Astrocyte (in vitro differentiated cells and primary cell): ENCODE data around the gene FAM3A. TPM values are rescaled to one million over a fixed set of nuclear protein-coding genes. Genes with fewer than 3 reads are reported as not detected.

ENCODE experiments used
- DNase-seq: peaks from one replicate; pipeline ENCODE4 v3.0.0-alpha.2; 2010; ENCODE audit warnings: low read depth
- FAIRE-seq: peaks from 2 replicates; lab custom pipeline; 2011; peaks lifted over from hg19 to GRCh38; lab: Jason Lieb, UNC
- H2AFZ ChIP-seq: 2 replicates; pipeline ENCODE4 v1.6.0; 2012; ENCODE audit warnings: low read depth, low read length, inconsistent platforms
- H3K27ac ChIP-seq: 2 replicates; pipeline ENCODE4 v1.5.1; 2011; ENCODE audit warnings: low read depth, low read length, inconsistent platforms
- H3K27me3 ChIP-seq: 2 replicates; pipeline ENCODE4 v1.6.0; 2011; ENCODE audit warnings: low read length, inconsistent platforms; ENCODE audit not compliant: insufficient read depth
- H3K36me3 ChIP-seq: 2 replicates; pipeline ENCODE4 v1.5.1; 2011; ENCODE audit warnings: low read length, inconsistent platforms; ENCODE audit not compliant: insufficient read depth
- H3K4me1 ChIP-seq: 2 replicates; pipeline ENCODE4 v1.5.1; 2011; ENCODE audit warnings: low read length, inconsistent platforms; ENCODE audit not compliant: insufficient read depth
- H3K4me2 ChIP-seq: 2 replicates; pipeline ENCODE4 v1.6.0; 2012; ENCODE audit warnings: low read length, inconsistent platforms
- H3K4me3 ChIP-seq: 2 replicates; pipeline ENCODE4 v1.5.1; 2011; ENCODE audit warnings: low read depth, mild to moderate bottlenecking, low read length, inconsistent platforms; ENCODE audit not compliant: insufficient read depth
- H3K79me2 ChIP-seq: 2 replicates; pipeline ENCODE4 v1.6.0; 2012; ENCODE audit warnings: mild to moderate bottlenecking, low read length, inconsistent platforms; ENCODE audit not compliant: insufficient read depth
- H3K9ac ChIP-seq: 2 replicates; pipeline ENCODE4 v1.6.0; 2012; ENCODE audit warnings: mild to moderate bottlenecking, low read length, inconsistent platforms
- H3K9me3 ChIP-seq: 2 replicates; pipeline ENCODE4 v1.5.1; 2012; ENCODE audit warnings: low read depth, mild to moderate bottlenecking, low read length, inconsistent platforms; ENCODE audit not compliant: insufficient read depth
- H4K20me1 ChIP-seq: 2 replicates; pipeline ENCODE4 v1.6.0; 2012; ENCODE audit warnings: low read length, inconsistent platforms; ENCODE audit not compliant: insufficient read depth
- H3K27ac Mint-ChIP-seq: one replicate; pipeline ENCODE4 v1.8.0; 2021; ENCODE audit warnings: mild to moderate bottlenecking, mixed read lengths; ENCODE audit not compliant: unreplicated experiment
- H3K27me3 Mint-ChIP-seq: one replicate; pipeline ENCODE4 v1.8.0; 2021; ENCODE audit warnings: low read depth, mixed read lengths; ENCODE audit not compliant: unreplicated experiment
- H3K36me3 Mint-ChIP-seq: one replicate; pipeline ENCODE4 v1.8.0; 2021; ENCODE audit warnings: low read depth, mixed read lengths; ENCODE audit not compliant: unreplicated experiment
- H3K4me1 Mint-ChIP-seq: one replicate; pipeline ENCODE4 v1.8.0; 2021; ENCODE audit warnings: low read depth, mixed read lengths; ENCODE audit not compliant: unreplicated experiment
- H3K4me3 Mint-ChIP-seq: one replicate; pipeline ENCODE4 v1.8.0; 2021; ENCODE audit warnings: mild to moderate bottlenecking, moderate library complexity, mixed read lengths; ENCODE audit not compliant: unreplicated experiment
- H3K9me3 Mint-ChIP-seq: one replicate; pipeline ENCODE4 v1.8.0; 2021; ENCODE audit warnings: mild to moderate bottlenecking, mixed read lengths; ENCODE audit not compliant: unreplicated experiment
- CTCF ChIP-seq: IDR thresholded peaks from 2 replicates; pipeline ENCODE4 v1.5.1; 2011; ENCODE audit warnings: low read depth, mild to moderate bottlenecking, inconsistent platforms, low read length, moderate library complexity; ENCODE audit not compliant: insufficient read depth
- EZH2 ChIP-seq: IDR thresholded peaks from 2 replicates; pipeline ENCODE4 v1.6.1; 2012; ENCODE audit warnings: mild to moderate bottlenecking, low read length, inconsistent platforms; ENCODE audit not compliant: insufficient read depth
- total RNA-seq: library from RNA; stranded (reverse); gene quantifications from 2 replicates; pipeline ENCODE4 v1.2.1, GENCODE V29; 2021

FAM3A gene
- total RNA-seq, 1 donor from 2014 or later: 20.9 TPM

GRCh38 chrX:154532690-154533089, 16.7 kb upstream of the FAM3A start:
- Histone ChIP-seq H3K4me2 (no peak overlapping the region), H4K20me1 (peaks cover 8% of the 10 kb centered on the region), H3K27ac (no peak overlapping the region), H3K36me3 (no peaks in the 10 kb centered on the region), H3K27me3 (no peaks in the 10 kb centered on the region), H3K4me1 (peaks cover 6% of the 10 kb centered on the region), H3K9ac (no peak overlapping the region), H3K4me3 (no peak overlapping the region), H2AFZ (no peak overlapping the region), H3K79me2 (no peaks in the 10 kb centered on the region), H3K9me3 (no peaks in the 10 kb centered on the region)
- Mint-ChIP-seq H3K4me3 (no peak overlapping the region), H3K27ac (no peak overlapping the region), H3K27me3 (no peaks in the 10 kb centered on the region), H3K36me3 (peaks cover 3% of the 10 kb centered on the region), H3K9me3 (no peaks in the 10 kb centered on the region), H3K4me1 (peaks cover 2% of the 10 kb centered on the region)
- no peak for TF ChIP-seq EZH2
- no peak for TF ChIP-seq CTCF
- FAIRE-seq (no peak), DNase-seq (no peak)

- FAIRE-seq: no peak
- no peak overlapping the region for H3K27ac ChIP-seq
Measured at GRCh38 chrX:154531626-154532025, 15.6 kb upstream of the FAM3A start.

More at GRCh38 chrX:154531626-154532025, 15.6 kb upstream of the FAM3A start:
- Histone ChIP-seq H3K27me3 (no peaks in the 10 kb centered on the region), H3K4me2 (no peak overlapping the region), H2AFZ (no peak overlapping the region), H3K36me3 (no peaks in the 10 kb centered on the region), H4K20me1 (peaks cover 8% of the 10 kb centered on the region), H3K4me1 (peaks cover 14% of the 10 kb centered on the region), H3K9me3 (no peaks in the 10 kb centered on the region), H3K9ac (no peak overlapping the region), H3K79me2 (no peaks in the 10 kb centered on the region), H3K4me3 (no peak overlapping the region)
- TF ChIP-seq CTCF: no peak
- TF ChIP-seq EZH2: no peak
- Mint-ChIP-seq H3K9me3 (no peaks in the 10 kb centered on the region), H3K27ac (no peak overlapping the region), H3K4me1 (peaks cover 2% of the 10 kb centered on the region), H3K36me3 (peaks cover 3% of the 10 kb centered on the region), H3K4me3 (no peak overlapping the region), H3K27me3 (no peaks in the 10 kb centered on the region)
- peak; percentile 64 for DNase-seq
